GM18873 (cell line): Measurements from ENCODE around the gene LRR1.
"Not testable (repeated sequence)": the region's sequence is repeated elsewhere in the genome, so short reads cannot be mapped to it uniquely, and the experiment has no call there.

Source experiments
- ATAC-seq: cut with Tn5 transposase; IDR thresholded peaks from one replicate; pipeline ENCODE4 v1.9.1; 2021; ENCODE audit warnings: mild to moderate bottlenecking, moderate library complexity, moderate number of reproducible peaks; ENCODE audit not compliant: unreplicated experiment, low FRiP score

LRR1 gene

GRCh38 chr14:49623941-49624839 is 25.4 kb downstream of the LRR1 start:
- no peak for ATAC-seq

- ATAC-seq: peak; percentile 72
Observed at GRCh38 chr14:49633640-49634546, 35.2 kb downstream of the LRR1 start.

GRCh38 chr14:49634547-49635334 is 36.0 kb downstream of the LRR1 start, which contains the start of gene DNAAF2:
Gene DNAAF2 (minus strand): TSS chr14:49635244. CDS start chr14:49635149, 95 bp downstream.
- ATAC-seq: peak; percentile 21

GRCh38 chr14:49636866-49637265 is 38.1 kb downstream of the LRR1 start:
- ATAC-seq: no peak

- ATAC-seq: no peak
Observed at GRCh38 chr14:49637534-49638078, 38.9 kb downstream of the LRR1 start.

GRCh38 chr14:49640540-49641417 is 42.0 kb downstream of the LRR1 start:
- ATAC-seq: no peak

- ATAC-seq: no peak
Observed at GRCh38 chr14:49641697-49642129, 43.0 kb downstream of the LRR1 start.

GRCh38 chr14:49642163-49642562 is 43.4 kb downstream of the LRR1 start:
- no peak for ATAC-seq

GRCh38 chr14:49653508-49653907 is 54.8 kb downstream of the LRR1 start:
- no peak for ATAC-seq

- no peak for ATAC-seq
Observed at GRCh38 chr14:49654511-49654910, 55.8 kb downstream of the LRR1 start.

GRCh38 chr14:49657500-49657899 is 58.8 kb downstream of the LRR1 start:
- ATAC-seq: not testable (repeated sequence)

- no peak for ATAC-seq
Observed at GRCh38 chr14:49659526-49660455, 61.1 kb downstream of the LRR1 start.
